Kidney (tissue), 14 donors: ENCODE measurements around the gene YPEL2. TPM values are rescaled to one million over a fixed set of nuclear protein-coding genes. Genes with fewer than 3 reads are reported as not detected.

Source experiments
- DNase-seq, 5 donors: peaks; one replicate each; pipeline ENCODE4 v3.0.0-alpha.2; 2013 to 2020
- FAIRE-seq: peaks from 2 replicates; lab custom pipeline; 2012; peaks lifted over from hg19 to GRCh38; lab: Jason Lieb, UNC
- H3K27ac ChIP-seq, 2 donors: one replicate each; pipeline ENCODE4 v1.7.0; 2013; ENCODE audit warnings: low read depth in 2 of 2, low read length in 2 of 2, inconsistent platforms in 1 of 2
- H3K27me3 ChIP-seq: one replicate; pipeline ENCODE4 v1.7.1; 2013; ENCODE audit warnings: low read length, inconsistent platforms; ENCODE audit not compliant: control insufficient read depth, insufficient read depth
- H3K36me3 ChIP-seq, 3 donors: one replicate each; pipeline versions ENCODE4 v1.7.0 to v1.7.1; 2013; ENCODE audit warnings: low read length in 3 of 3, control low read depth in 1 of 3, inconsistent platforms in 1 of 3; ENCODE audit not compliant: insufficient read depth in 3 of 3, control insufficient read depth in 2 of 3
- H3K4me1 ChIP-seq, 3 donors: one replicate each; pipeline versions ENCODE4 v1.7.0 to v1.7.1; 2013; ENCODE audit warnings: low read length in 3 of 3, inconsistent platforms in 1 of 3, low read depth in 1 of 3; ENCODE audit not compliant: control insufficient read depth in 2 of 3, insufficient read depth in 2 of 3
- H3K4me3 ChIP-seq, 3 donors: one replicate each; pipeline versions ENCODE4 v1.7.0 to v1.8.1; 2013; ENCODE audit warnings: low read length in 3 of 3, control low read depth in 1 of 3, inconsistent platforms in 1 of 3
- H3K9ac ChIP-seq, 3 donors: one replicate each; pipeline versions ENCODE4 v1.7.0 to v1.7.1; 2013; ENCODE audit warnings: low read length in 3 of 3, control low read depth in 1 of 3, inconsistent platforms in 1 of 3
- H3K9me3 ChIP-seq, 3 donors: one replicate each; pipeline versions ENCODE4 v1.7.0 to v1.7.1; 2013; ENCODE audit warnings: low read length in 3 of 3, control low read depth in 1 of 3, inconsistent platforms in 1 of 3; ENCODE audit not compliant: control insufficient read depth in 2 of 3, insufficient read depth in 1 of 3
- CTCF ChIP-seq: IDR thresholded peaks from 3 replicates; pipeline ENCODE4 v1.5.1; 2012; ENCODE audit warnings: mild to moderate bottlenecking, moderate library complexity, borderline replicate concordance; ENCODE audit not compliant: insufficient read depth; ENCODE audit errors: extremely low read depth
- intact Hi-C: fragments of 100-400 bp; cut with DNase I; formaldehyde crosslinking; loops from one replicate; pipeline ENCODE4 v1.11.1; 2022
- polyA plus RNA-seq: library from polyadenylated mRNA; stranded (reverse); fragments of 350-450 nt; fragmentation: Illumina TruSeq; extraction: RNeasy Lipid Tissue Mini Kit (QIAGEN cat#74804); gene quantifications from one replicate; pipeline ENCODE4 v1.2.3, GENCODE V29; 2014; ENCODE audit warnings: low read depth, low replicate concordance; ENCODE audit not compliant: insufficient read depth
- total RNA-seq: library from RNA; stranded (reverse); fragmentation: NEBNext Ultra II Directional; extraction: Animal tissue kit (Norgen Biotek cat#: 25700); gene quantifications from one replicate; pipeline ENCODE4 v1.2.1, GENCODE V29; 2021
- donor health status: control.
- donor health status: control.
- donor health status: control.
- donor health status: control.
- donor health status: control.
- donor health status: DM: yes; HTN: yes; CAD: no.
- donor health status: Normal renal cell carcinoma (clear cell type).

Gene YPEL2
- total and polyA plus RNA-seq, 2 donors from 2014 or later = 9.0 to 53.6 TPM

- H3K9me3 ChIP-seq = no peaks in the 10 kb centered on the region
- no peak for TF ChIP-seq CTCF
- FAIRE-seq (no peak), DNase-seq (no peak)
- intact Hi-C loops = no loop called here
- H3K27me3 ChIP-seq = no peaks in the 10 kb centered on the region
- H3K9ac ChIP-seq = no peak overlapping the region
- no peak overlapping the region for H3K4me3 ChIP-seq
- no peak overlapping the region for H3K27ac ChIP-seq
- peaks cover 0 to 11% (median 0%) of the 10 kb centered on the region in 3 donors for H3K4me1 ChIP-seq
- peaks cover 7 to 22% (median 16%) of the 10 kb centered on the region in 3 donors for H3K36me3 ChIP-seq
These were observed 66.0 kb downstream of the YPEL2 start for GRCh38 chr17:59397316-59398073.

- H3K9ac ChIP-seq = no peak overlapping the region
- TF ChIP-seq CTCF = no peak
These were observed 68.5 kb downstream of the YPEL2 start for GRCh38 chr17:59399914-59400313.

GRCh38 chr17:59400858-59401257, 69.4 kb downstream of the YPEL2 start:
- no peaks in the 10 kb centered on the region for H3K27me3 ChIP-seq
- peaks cover 5 to 22% (median 12%) of the 10 kb centered on the region in 3 donors for H3K36me3 ChIP-seq
- peak overlapping the region in 1 of 2 donors; percentile 18 for H3K27ac ChIP-seq
- peaks cover 3 to 14% (median 4%) of the 10 kb centered on the region in 3 donors for H3K4me1 ChIP-seq
- H3K9ac ChIP-seq = no peak overlapping the region
- H3K4me3 ChIP-seq = peak overlapping the region in 1 of 3 donors; percentile 15
- H3K9me3 ChIP-seq = no peaks in the 10 kb centered on the region
- DNase-seq = no peak
- intact Hi-C loops = no loop called here
- no peak for TF ChIP-seq CTCF
- FAIRE-seq = no peak

More at GRCh38 chr17:59399914-59400313, 68.5 kb downstream of the YPEL2 start:
- no peak for DNase-seq
- H3K27ac ChIP-seq = peak overlapping the region; percentile 23 to 28
- FAIRE-seq = no peak
- no peak overlapping the region for H3K4me3 ChIP-seq
- no peaks in the 10 kb centered on the region for H3K27me3 ChIP-seq
- intact Hi-C loops = no loop called here
- peaks cover 5 to 22% (median 15%) of the 10 kb centered on the region in 3 donors for H3K36me3 ChIP-seq
- H3K4me1 ChIP-seq = peaks cover 0 to 11% (median 2%) of the 10 kb centered on the region in 3 donors
- no peaks in the 10 kb centered on the region for H3K9me3 ChIP-seq
